Activated CD4-positive, alpha-beta memory T cell treated with anti-CD3 and anti-CD28 coated beads, Interleukin-2, amount 10 ng/mL, durations not matched to agents 7 days and 5 days (primary cell): ENCODE data around the gene ARHGAP11A. TPM values are rescaled to one million over a fixed set of nuclear protein-coding genes. Genes with fewer than 3 reads are reported as not detected.

Experiments
- CTCF ChIA-PET: fragments of 350-600 bp; sonication (Branson Sonifier 250); formaldehyde crosslinking; loops from one replicate; lab custom pipeline; 2021; ENCODE audit warnings: antibody characterized with exemption, inconsistent platforms; lab: Charles Lee
- POLR2A ChIA-PET: fragments of 350-600 bp; sonication (Branson Sonifier 250); formaldehyde crosslinking; loops from one replicate; lab custom pipeline; 2021; ENCODE audit warnings: antibody characterized with exemption; lab: Charles Lee
- DNase-seq: peaks from one replicate; pipeline ENCODE4 v3.0.0-alpha.2; 2020
- H3K27ac Mint-ChIP-seq: one replicate; pipeline ENCODE4 v1.8.0; 2021; ENCODE audit warnings: mild to moderate bottlenecking, mixed read lengths
- H3K27me3 Mint-ChIP-seq: one replicate; pipeline ENCODE4 v1.8.0; 2021; ENCODE audit warnings: mixed read lengths
- H3K36me3 Mint-ChIP-seq: one replicate; pipeline ENCODE4 v1.8.0; 2021; ENCODE audit warnings: low read depth, mixed read lengths
- H3K4me1 Mint-ChIP-seq: one replicate; pipeline ENCODE4 v1.8.0; 2021; ENCODE audit warnings: mixed read lengths
- H3K4me3 Mint-ChIP-seq: one replicate; pipeline ENCODE4 v1.8.0; 2021; ENCODE audit warnings: mild to moderate bottlenecking, mixed read lengths
- H3K9me3 Mint-ChIP-seq: one replicate; pipeline ENCODE4 v1.8.0; 2021; ENCODE audit warnings: mixed read lengths
- total RNA-seq, 2 experiments: library from RNA; stranded (reverse); gene quantifications; one replicate each; pipeline ENCODE4 v1.2.3, GENCODE V29; 2021

Gene ARHGAP11A
- total RNA-seq, 2 experiments from 2014 or later: 134 to 139 TPM

- CTCF ChIA-PET: interaction anchor here (1.0 kb wide), 1 partner anchor 11 kb away, joined by 4 read pairs; no protein-coding TSS in a partner anchor
- no peaks in the 10 kb centered on the region for H3K27me3 Mint-ChIP-seq
- H3K4me3 Mint-ChIP-seq: no peak within 1 kb of the TSS
- no peak for DNase-seq
- no peaks in the 10 kb centered on the region for H3K9me3 Mint-ChIP-seq
- H3K4me1 Mint-ChIP-seq: peaks cover 3% of the 10 kb centered on the region
- H3K27ac Mint-ChIP-seq: no peak within 1 kb of the TSS
- POLR2A ChIA-PET: interaction anchor here (1.4 kb wide), 1 partner anchor 9 kb away, joined by 5 read pairs; no protein-coding TSS in a partner anchor
- H3K36me3 Mint-ChIP-seq: peaks cover 53% of the 10 kb centered on the region
Measured at GRCh38 chr15:32641517-32642059, 26.3 kb downstream of the ARHGAP11A start, which contains the start of gene SCG5. TSS of gene SCG5 (plus strand) at chr15:32641710. CDS start at chr15:32643593, 1,883 bp downstream.

- Mint-ChIP-seq H3K36me3 (peaks cover 46% of the 10 kb centered on the region), H3K27me3 (no peaks in the 10 kb centered on the region), H3K4me1 (peaks cover 3% of the 10 kb centered on the region), H3K27ac (no peak overlapping the region), H3K9me3 (no peaks in the 10 kb centered on the region), H3K4me3 (no peak overlapping the region)
- POLR2A ChIA-PET: interaction anchor here (2.3 kb wide), 1 partner anchor 8 kb away, joined by 7 read pairs; no protein-coding TSS in a partner anchor
- CTCF ChIA-PET: interaction anchor here (1.5 kb wide), 1 partner anchor 8 kb away, joined by 3 read pairs; no protein-coding TSS in a partner anchor
- DNase-seq: no peak
Measured at GRCh38 chr15:32642667-32643435, 27.5 kb downstream of the ARHGAP11A start.

GRCh38 chr15:32643907-32644445 is 28.7 kb downstream of the ARHGAP11A start:
- Mint-ChIP-seq H3K36me3 (peaks cover 48% of the 10 kb centered on the region), H3K27ac (no peak overlapping the region), H3K4me3 (no peak overlapping the region), H3K4me1 (peaks cover 3% of the 10 kb centered on the region), H3K27me3 (no peaks in the 10 kb centered on the region), H3K9me3 (no peaks in the 10 kb centered on the region)
- no peak for DNase-seq
- POLR2A ChIA-PET: interaction anchor here (2.3 kb wide), 1 partner anchor 9 kb away, joined by 7 read pairs; no protein-coding TSS in a partner anchor
- CTCF ChIA-PET: interaction anchor here (0.6 kb wide), 1 partner anchor 638 kb away, joined by 3 read pairs; no protein-coding TSS in a partner anchor

- Mint-ChIP-seq H3K36me3 (peaks cover 36% of the 10 kb centered on the region), H3K9me3 (no peaks in the 10 kb centered on the region), H3K27me3 (no peaks in the 10 kb centered on the region), H3K27ac (no peak overlapping the region), H3K4me3 (no peak overlapping the region), H3K4me1 (peaks cover 3% of the 10 kb centered on the region)
- DNase-seq: no peak
- ChIA-PET CTCF (interaction anchor here (0.9 kb wide), 1 partner anchor 16 kb away, joined by 4 read pairs; no protein-coding TSS in a partner anchor), POLR2A (no interaction called here)
Measured at GRCh38 chr15:32646291-32646690, 31.0 kb downstream of the ARHGAP11A start.

GRCh38 chr15:32649342-32649741 is 34.0 kb downstream of the ARHGAP11A start:
- ChIA-PET POLR2A (no interaction called here), CTCF (interaction anchor here (1.1 to 1.4 kb wide), 4 partner anchors 11 to 16 kb away, joined by 3 to 7 read pairs (median 4); no protein-coding TSS in a partner anchor)
- DNase-seq: no peak
- Mint-ChIP-seq H3K36me3 (peaks cover 55% of the 10 kb centered on the region), H3K27me3 (no peaks in the 10 kb centered on the region), H3K9me3 (no peaks in the 10 kb centered on the region), H3K4me1 (peaks cover 8% of the 10 kb centered on the region), H3K27ac (no peak overlapping the region), H3K4me3 (no peak overlapping the region)

GRCh38 chr15:32651229-32651837 is 36.0 kb downstream of the ARHGAP11A start:
- H3K9me3 Mint-ChIP-seq: no peaks in the 10 kb centered on the region
- H3K4me1 Mint-ChIP-seq: peaks cover 7% of the 10 kb centered on the region
- no peak overlapping the region for H3K4me3 Mint-ChIP-seq
- H3K27me3 Mint-ChIP-seq: no peaks in the 10 kb centered on the region
- ChIA-PET POLR2A (interaction anchor here (0.9 kb wide), 1 partner anchor 9 kb away, joined by 3 read pairs; no protein-coding TSS in a partner anchor), CTCF (interaction anchor here (1.0 to 1.7 kb wide), 4 partner anchors 8 to 20 kb away, joined by 3 to 13 read pairs (median 5); no protein-coding TSS in a partner anchor)
- DNase-seq: peak; percentile 55
- H3K27ac Mint-ChIP-seq: no peak overlapping the region
- peaks cover 48% of the 10 kb centered on the region for H3K36me3 Mint-ChIP-seq

- Mint-ChIP-seq H3K4me1 (peaks cover 11% of the 10 kb centered on the region), H3K36me3 (peaks cover 51% of the 10 kb centered on the region), H3K27me3 (no peaks in the 10 kb centered on the region), H3K27ac (no peak overlapping the region), H3K4me3 (no peak overlapping the region), H3K9me3 (no peaks in the 10 kb centered on the region)
- POLR2A ChIA-PET: no interaction called here
- CTCF ChIA-PET: interaction anchor here (0.9 to 1.0 kb wide), 2 partner anchors 10 to 11 kb away, joined by 4 to 5 read pairs; no protein-coding TSS in a partner anchor
- no peak for DNase-seq
Measured at GRCh38 chr15:32652178-32652577, 36.9 kb downstream of the ARHGAP11A start.

GRCh38 chr15:32656091-32656490 is 40.8 kb downstream of the ARHGAP11A start:
- Mint-ChIP-seq H3K36me3 (peaks cover 56% of the 10 kb centered on the region), H3K4me1 (peaks cover 18% of the 10 kb centered on the region), H3K27ac (no peak overlapping the region), H3K4me3 (no peak overlapping the region), H3K9me3 (no peaks in the 10 kb centered on the region), H3K27me3 (no peaks in the 10 kb centered on the region)
- CTCF ChIA-PET: interaction anchor here (1.4 kb wide), 1 partner anchor 27 kb away, joined by 3 read pairs; no protein-coding TSS in a partner anchor
- DNase-seq: no peak
- POLR2A ChIA-PET: interaction anchor here (0.9 to 1.0 kb wide), 2 partner anchors 10 to 19 kb away, joined by 3 read pairs; no protein-coding TSS in a partner anchor

GRCh38 chr15:32656496-32656895 is 41.2 kb downstream of the ARHGAP11A start:
- ChIA-PET CTCF (interaction anchor here (1.4 kb wide), 1 partner anchor 26 kb away, joined by 3 read pairs; no protein-coding TSS in a partner anchor), POLR2A (interaction anchor here (1.0 kb wide), 1 partner anchor 19 kb away, joined by 3 read pairs; no protein-coding TSS in a partner anchor)
- H3K9me3 Mint-ChIP-seq: no peaks in the 10 kb centered on the region

GRCh38 chr15:32657198-32657883 is 42.0 kb downstream of the ARHGAP11A start:
- Mint-ChIP-seq H3K27ac (peak overlapping the region; percentile 27), H3K9me3 (no peaks in the 10 kb centered on the region), H3K36me3 (peaks cover 47% of the 10 kb centered on the region), H3K27me3 (no peaks in the 10 kb centered on the region), H3K4me1 (peaks cover 13% of the 10 kb centered on the region), H3K4me3 (no peak overlapping the region)
- DNase-seq: no peak
- ChIA-PET CTCF (interaction anchor here (1.4 kb wide), 1 partner anchor 25 kb away, joined by 3 read pairs; no protein-coding TSS in a partner anchor), POLR2A (interaction anchor here (1.2 kb wide), 1 partner anchor 13 kb away, joined by 3 read pairs; no protein-coding TSS in a partner anchor)

More at GRCh38 chr15:32656496-32656895, 41.2 kb downstream of the ARHGAP11A start:
- Mint-ChIP-seq H3K27ac (no peak overlapping the region), H3K4me3 (no peak overlapping the region), H3K36me3 (peaks cover 55% of the 10 kb centered on the region), H3K27me3 (no peaks in the 10 kb centered on the region), H3K4me1 (peaks cover 16% of the 10 kb centered on the region)
- DNase-seq: no peak

GRCh38 chr15:32657941-32658340 is 42.6 kb downstream of the ARHGAP11A start:
- CTCF ChIA-PET: no interaction called here
- Mint-ChIP-seq H3K4me3 (no peak overlapping the region), H3K27me3 (no peaks in the 10 kb centered on the region)

More at GRCh38 chr15:32657941-32658340, 42.6 kb downstream of the ARHGAP11A start:
- peaks cover 49% of the 10 kb centered on the region for H3K36me3 Mint-ChIP-seq
- no peak for DNase-seq
- H3K4me1 Mint-ChIP-seq: peaks cover 15% of the 10 kb centered on the region
- H3K9me3 Mint-ChIP-seq: no peaks in the 10 kb centered on the region
- no peak overlapping the region for H3K27ac Mint-ChIP-seq
- POLR2A ChIA-PET: interaction anchor here (1.2 kb wide), 2 partner anchors 11 to 13 kb away, joined by 3 read pairs; no protein-coding TSS in a partner anchor
